NOMO-1 treated with DMSO at 0.1 percent for 48 hours (cell line): ENCODE data around the gene PIPOX.

Experiments used
- DNase-seq: peaks from one replicate; lab custom pipeline; 2025; ENCODE audit not compliant: unreplicated experiment; lab: John Stamatoyannopoulos, UW

Gene PIPOX

DNA sequence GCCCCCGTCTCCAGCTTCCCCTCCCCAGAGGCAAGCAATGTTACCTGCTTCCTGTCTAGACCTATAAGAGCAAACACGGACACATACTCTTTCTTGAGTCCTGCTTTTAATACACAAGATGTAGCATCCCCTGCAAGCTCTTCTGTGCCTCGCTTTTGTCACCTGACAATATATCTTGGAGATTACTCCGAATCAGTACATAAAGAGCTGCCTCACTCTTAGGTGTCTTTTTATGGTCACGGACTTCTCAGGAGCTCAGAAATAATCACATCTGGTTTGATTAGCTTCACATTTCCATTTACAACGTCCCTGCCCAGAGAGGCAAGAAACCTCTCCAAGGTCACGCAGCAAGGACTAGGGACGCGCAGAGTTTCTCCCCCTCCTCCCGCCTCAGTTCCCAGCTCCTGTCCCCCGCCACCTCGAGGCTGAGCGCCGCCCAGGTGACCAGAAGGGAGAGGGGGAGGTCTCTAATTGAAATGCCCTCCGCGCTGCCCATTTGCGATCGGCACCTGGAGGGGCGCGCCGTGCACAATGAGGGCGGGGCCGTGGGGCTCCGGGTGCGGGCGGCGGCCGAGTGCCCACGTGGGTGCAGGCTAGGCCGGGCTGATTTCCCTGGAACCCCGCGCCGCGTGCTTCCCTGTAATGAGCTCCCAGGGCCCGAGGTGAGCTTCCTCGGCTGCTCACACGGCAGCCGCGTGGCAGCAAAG is 23.3 kb upstream of the PIPOX start:
- DNase-seq = no peak

DNA sequence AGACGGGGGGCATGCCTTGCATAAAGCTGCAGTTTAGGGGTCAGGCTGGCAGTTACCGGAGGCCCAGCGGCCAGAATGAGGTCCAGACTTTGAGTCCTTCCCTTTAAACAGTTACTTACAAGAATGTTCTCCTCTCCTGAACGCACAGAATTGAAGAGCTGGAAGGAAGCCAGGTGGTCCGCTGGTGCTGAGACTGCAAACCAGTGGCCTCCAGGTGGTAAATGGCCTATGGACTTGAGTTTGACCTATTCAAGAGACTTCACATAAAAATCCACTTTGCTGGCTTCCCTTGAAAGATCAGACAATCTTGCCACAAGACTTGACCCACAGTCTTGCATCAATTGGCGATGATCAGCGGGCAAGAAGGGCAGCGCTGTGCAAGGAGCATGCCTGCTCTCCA is 22.4 kb upstream of the PIPOX start:
- DNase-seq = no peak

DNA sequence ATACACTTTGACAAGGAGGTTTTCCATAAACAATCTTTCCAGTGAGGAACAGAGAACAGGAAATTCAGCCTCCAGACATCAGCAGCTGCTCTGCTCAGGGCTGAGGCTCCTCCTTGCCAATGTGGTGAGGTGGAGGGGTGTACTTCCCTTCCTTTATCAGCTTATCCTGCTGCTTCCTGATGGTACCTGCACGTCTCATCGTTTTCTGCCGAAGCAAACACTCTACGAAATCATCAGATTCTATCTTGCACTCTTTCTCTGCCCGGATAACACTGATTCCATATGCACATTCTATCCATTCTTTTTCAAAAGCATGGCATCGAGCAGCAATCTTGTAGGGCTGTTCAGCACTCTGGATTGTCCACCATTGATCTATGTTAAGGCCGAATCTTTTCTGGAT is 21.7 kb upstream of the PIPOX start:
- no peak for DNase-seq

DNA sequence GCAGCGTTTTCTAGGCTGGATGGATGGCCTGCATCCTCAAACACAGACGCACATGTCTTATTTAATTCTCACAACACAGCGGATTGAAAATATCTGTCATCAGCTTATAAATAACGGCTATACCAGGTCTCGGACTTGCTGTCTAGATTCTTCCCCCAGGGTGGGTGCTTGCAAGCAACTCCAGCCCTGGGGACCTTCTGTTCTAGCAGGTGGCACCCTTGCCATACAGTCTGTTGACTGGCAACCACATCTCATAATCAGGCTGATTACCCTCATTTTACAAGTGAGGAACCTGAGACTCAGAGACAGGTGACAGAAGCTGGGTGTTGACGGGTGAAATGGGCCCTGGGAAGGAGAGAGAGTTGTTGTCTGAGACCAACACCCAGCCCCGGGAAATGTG is 20.9 kb upstream of the PIPOX start:
- no peak for DNase-seq

DNA sequence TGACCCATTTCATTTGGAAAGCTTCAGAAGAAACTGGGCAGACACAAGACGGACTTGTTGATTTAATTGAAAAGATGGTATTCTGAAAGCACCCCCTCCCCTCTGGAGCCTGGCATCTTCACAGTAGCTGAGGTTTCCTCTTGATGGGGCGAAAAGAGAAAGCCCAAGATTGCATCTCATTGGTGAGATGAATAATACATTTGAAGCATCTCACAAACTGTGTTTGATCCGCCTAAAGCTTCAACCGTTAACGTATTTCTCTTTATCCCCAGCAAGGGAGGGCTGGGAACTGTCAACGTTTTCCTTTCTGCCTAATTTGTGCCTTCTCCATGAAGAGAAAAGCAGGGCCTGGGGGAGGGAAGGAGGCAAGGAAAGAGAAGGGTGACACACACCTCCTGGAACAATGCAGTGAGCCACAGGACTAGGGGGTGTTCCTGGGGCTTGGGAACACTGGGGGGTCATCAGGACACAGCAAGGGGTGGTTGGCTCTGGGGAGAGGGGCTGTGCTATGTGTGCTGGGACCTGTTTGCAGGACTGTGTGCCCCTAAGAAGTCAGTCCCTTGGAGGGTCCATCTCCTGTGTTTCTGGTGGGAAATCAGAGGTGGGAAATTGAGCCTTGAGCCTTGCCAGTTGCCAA is 18.5 kb upstream of the PIPOX start:
- DNase-seq = no peak

DNA sequence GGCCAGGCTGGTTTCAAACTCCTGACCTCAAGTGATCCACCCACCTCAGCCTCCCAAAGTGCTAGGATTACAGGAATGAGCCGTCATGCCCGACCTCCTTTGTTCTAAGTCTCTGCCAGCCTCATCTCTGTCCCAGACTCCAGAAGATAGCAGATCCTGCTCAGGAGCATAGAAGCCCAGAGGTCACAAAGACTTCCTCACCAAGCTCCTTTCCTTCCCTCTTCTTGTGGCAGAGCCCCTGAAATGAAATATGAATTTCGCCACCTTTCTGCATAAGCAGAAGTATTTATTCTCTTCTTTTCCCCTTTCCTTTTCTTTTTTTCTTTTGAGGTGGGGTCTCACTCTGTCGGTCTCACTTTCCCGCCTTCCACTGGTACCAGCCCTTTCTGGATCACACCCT is 11.5 kb upstream of the PIPOX start:
- peak; percentile 46 for DNase-seq

DNA sequence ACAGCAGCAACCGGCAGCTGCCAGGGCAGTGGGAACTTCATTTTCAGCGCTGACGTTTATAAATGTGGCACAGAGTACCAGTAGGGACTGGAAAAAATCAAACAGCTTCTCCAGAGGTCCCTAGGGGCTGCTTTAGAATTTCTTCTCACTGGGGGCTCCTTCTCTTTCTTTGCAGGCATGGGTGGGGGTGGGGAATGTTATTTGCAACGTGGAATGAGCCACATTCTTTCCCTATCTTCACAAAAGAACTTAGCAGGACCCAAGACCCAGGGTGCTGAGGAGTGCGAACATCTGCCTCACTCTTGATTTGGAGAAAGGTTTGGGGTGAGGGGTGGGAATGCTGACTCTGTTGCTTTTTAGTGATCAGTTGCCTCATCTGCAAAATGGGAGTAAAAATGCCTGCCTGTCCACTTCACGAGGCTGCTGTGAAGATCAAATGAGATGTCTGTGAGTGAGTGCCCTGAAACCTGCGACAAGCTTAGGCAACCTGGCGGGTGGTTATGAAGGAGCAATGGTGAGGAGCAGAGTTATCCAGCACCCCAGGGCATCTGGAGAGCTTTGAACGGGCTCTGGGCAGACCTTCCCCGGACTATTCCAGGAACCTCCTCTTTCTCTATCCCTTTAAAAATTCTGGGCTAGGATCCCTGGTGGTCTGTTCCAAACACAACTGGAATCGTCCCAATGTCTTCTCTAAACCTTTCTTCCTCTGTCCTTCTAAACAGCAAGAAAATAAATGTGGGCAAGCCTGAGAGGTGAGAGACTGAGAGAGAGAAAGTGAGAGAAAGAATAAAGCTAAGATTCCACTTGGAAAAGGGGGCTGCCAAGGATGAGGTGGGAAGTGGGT is 10.7 kb upstream of the PIPOX start:
- DNase-seq = no peak

DNA sequence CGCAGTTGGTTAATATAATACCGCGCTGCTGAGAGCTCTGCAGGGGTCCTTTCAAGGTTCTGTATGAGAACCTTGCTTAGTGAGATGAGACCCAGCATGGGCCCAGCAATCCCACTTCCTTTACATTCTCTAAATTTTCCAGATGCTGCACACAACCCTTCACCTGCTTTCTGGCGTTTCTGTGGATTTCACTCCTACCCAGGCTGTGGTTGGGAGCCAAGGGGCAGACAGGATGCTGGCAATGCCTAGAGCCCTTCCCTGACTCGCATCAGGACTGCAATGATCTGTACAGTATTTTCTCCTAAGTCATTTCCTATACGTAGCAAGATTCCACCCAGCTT is 10.1 kb upstream of the PIPOX start:
- DNase-seq = no peak

- no peak for DNase-seq
Measured at GRCh38 chr17:29034510-29034909, 8.4 kb upstream of the PIPOX start.

GRCh38 chr17:29036584-29036983 is 6.4 kb upstream of the PIPOX start:
- no peak for DNase-seq

DNA sequence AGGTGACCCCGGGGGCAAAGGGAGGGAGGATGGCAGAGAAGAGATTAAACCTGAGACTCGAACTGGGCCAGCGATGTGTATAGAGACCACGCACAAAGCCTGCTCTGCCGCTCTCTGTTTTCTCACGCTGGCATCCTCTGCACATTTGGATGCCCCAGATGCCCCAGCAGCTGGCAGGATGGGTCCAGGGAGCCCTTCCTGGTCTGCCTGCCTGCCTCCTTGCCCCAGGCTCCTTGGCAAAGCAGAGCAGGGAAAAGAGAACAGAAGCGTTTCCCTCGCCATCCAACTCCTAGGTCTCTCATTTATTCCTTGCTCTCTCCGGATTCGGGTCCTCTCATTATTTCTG is 5.2 kb upstream of the PIPOX start:
- DNase-seq = no peak

GRCh38 chr17:29038085-29038795 is 4.7 kb upstream of the PIPOX start:
- DNase-seq = no peak

GRCh38 chr17:29039764-29040598 is 3.0 kb upstream of the PIPOX start:
- DNase-seq = no peak

- DNase-seq = no peak
Measured at GRCh38 chr17:29041091-29041490, 1.9 kb upstream of the PIPOX start.

GRCh38 chr17:29041571-29041970 is 1.4 kb upstream of the PIPOX start:
- DNase-seq = peak; percentile 12

DNA sequence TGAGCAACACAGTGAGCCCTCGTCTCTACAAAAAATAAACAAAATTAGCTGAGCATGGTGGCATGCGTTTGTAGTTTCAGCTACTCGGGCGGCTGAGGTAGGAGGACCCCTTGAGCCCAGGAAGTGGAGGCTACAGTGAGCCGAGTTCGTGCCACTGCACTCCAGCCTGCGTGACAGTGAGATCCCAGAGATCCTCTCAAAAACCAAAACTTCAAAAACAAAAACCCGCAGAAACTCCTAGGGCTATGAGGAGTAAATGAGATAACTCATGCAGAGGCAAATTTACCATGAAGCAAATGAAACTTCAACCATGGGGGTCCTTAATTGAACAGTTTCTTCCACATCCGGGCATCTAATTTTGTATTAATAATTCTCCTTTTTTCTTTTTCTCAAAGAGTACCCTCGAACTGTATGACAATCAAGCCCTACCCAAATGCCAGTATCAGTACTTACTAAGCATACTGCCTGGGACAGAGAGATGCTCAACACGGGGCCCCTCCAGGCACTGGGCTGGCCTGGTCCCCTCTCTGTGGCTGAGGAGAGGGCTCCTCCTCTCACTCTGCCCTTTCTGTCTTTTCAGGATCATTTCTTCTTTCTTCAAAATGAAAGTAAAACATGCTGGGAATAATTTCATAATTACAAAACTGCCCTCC is 789 bp upstream of the PIPOX start:
- DNase-seq = no peak

DNA sequence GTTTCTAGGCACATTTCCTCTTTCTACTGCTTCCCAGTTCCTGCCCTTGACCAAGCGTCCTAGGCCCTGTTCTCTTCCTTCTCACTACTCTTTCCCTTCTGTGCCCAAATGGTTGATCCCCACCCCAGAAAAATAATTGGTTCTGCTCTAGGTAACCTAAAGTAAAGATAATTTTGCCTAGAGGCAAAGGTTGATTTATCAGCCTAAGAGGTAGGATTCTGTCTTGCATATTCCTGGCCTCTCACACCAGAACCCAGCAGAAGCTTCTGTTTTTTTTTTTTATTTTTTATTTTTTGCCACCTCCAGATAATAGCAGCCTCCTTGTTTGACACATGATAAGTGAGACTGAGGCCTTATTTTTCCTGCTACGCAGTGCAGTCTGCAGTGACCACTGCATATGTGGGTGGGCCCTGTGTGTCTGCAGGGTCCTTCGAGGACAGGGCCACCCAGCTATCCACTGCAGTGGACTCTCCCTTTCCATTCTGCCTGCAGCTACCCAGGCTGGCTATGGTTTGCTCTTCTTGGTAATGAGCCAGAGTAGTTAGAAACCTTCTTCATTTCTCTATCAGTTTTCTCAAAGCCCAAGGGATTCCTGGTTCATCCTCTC is 701 bp downstream of the PIPOX start:
- peak; percentile 68 for DNase-seq

DNA sequence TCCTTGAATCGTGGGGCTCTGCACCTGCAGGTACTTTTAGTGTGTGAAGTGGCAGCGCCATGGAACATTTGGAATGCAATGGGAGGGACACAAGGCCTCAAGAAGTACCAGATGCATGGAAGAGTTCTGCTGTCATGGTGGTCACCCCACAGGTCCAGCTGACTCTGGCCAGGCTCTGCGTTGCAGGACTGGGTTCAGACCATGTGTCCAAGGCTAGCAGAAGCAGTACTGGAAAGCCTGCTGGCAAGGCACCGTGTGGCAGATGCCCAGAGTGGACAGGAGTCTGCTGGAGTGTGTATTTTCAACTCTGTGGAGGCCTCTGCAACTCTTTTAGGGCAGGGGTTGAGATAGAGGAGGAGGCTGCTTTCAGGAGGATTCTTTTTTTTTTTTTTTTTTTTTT is 2.1 kb downstream of the PIPOX start:
- DNase-seq = no peak

DNA sequence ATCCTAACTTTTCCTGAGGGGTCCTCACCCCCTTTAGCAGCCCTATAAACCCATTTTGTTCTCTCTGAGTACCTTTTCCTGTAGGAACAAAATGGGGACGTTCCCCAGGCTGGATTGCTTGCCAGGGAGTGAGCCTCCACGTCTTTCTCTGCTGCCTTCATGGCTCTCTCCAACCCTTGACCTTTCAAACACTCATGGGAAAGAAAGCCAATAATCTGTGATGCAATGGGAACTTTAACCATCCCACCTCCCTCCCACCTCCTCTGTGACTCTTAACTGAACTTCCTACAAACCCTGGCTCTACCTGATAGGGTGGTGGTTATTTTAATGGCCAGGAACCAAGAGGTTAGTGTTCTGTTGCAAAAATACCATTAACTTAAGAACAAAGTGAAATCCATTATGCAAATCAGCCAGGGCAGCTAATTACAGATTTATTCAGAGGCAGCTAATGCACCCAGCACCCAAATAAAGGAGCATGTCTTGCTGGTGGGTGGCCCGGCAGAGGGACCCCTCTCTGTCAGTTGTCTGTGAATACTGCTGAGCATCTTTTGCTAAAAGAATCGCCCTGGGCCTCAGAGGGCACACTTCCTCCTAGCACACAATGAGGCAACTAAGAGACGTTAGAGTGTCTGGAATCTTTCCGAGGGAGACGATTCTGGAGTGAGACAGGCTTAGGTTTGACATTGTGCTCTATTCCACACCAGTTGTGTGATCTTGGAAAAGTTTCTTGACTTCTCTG is 3.0 kb downstream of the PIPOX start:
- DNase-seq = peak; percentile 31
